Transverse colon (tissue), 4 donors: Measurements from ENCODE around the gene KLC4. TPM values are rescaled to one million over a fixed set of nuclear protein-coding genes. Genes with fewer than 3 reads are reported as not detected.
"Not testable (repeated sequence)": the region's sequence is repeated elsewhere in the genome, so short reads cannot be mapped to it uniquely, and the experiment has no call there.

Experiments
- DNase-seq: peaks from one replicate; pipeline ENCODE4 v3.0.0-alpha.2; 2019
- H3K27ac ChIP-seq, 4 donors: fragments of 200-600 bp; sonication (generic); 2 replicates each; pipeline ENCODE4 v1.5.1; 2016 to 2018; ENCODE audit warnings: inconsistent platforms in 4 of 4
- H3K27me3 ChIP-seq: fragments of 200-600 bp; sonication (generic); 2 replicates; pipeline ENCODE4 v1.5.1; 2017; ENCODE audit warnings: inconsistent platforms
- H3K36me3 ChIP-seq, 4 donors: fragments of 200-600 bp; sonication (generic); 2 replicates each; pipeline ENCODE4 v1.5.1; 2017 to 2019; ENCODE audit warnings: inconsistent platforms in 4 of 4
- H3K4me1 ChIP-seq, 4 donors: fragments of 200-600 bp; sonication (generic); 2 replicates each; pipeline ENCODE4 v1.5.1; 2017 to 2020; ENCODE audit warnings: inconsistent platforms in 4 of 4
- H3K4me3 ChIP-seq, 4 donors: fragments of 200-600 bp; sonication (generic); 1 replicate in 1 of 4; 2 replicates in 3 of 4; pipeline versions ENCODE4 v1.5.1 to v1.6.1; 2017 to 2019; ENCODE audit warnings: inconsistent platforms in 4 of 4
- H3K9me3 ChIP-seq, 2 donors: fragments of 200-600 bp; sonication (generic); 2 replicates each; pipeline ENCODE4 v1.5.1; 2017 to 2019; ENCODE audit warnings: inconsistent platforms in 2 of 2
- CTCF ChIP-seq, 5 experiments: fragments of 200-600 bp in 3 of 5; fragments of 450-650 bp in 2 of 5; sonication (generic) in 3 of 5; IDR thresholded peaks; 1 replicate in 2 of 5; 2 replicates in 3 of 5; pipeline ENCODE4 v1.5.1; 2016 to 2017; ENCODE audit warnings: antibody characterized with exemption in 5 of 5, inconsistent platforms in 3 of 5, mild to moderate bottlenecking in 2 of 5, moderate library complexity in 1 of 5
- EP300 ChIP-seq: sonication (generic); formaldehyde crosslinking; IDR thresholded peaks from one replicate; pipeline ENCODE4 v1.6.1; 2017; ENCODE audit warnings: antibody characterized with exemption, low read depth
- POLR2A ChIP-seq: fragments of 450-650 bp; IDR thresholded peaks from one replicate; pipeline ENCODE4 v1.6.1; 2016; ENCODE audit warnings: antibody characterized with exemption, mild to moderate bottlenecking, moderate library complexity
- POLR2AphosphoS5 ChIP-seq, 3 donors: sonication (generic); formaldehyde crosslinking; IDR thresholded peaks; one replicate each; pipeline ENCODE4 v1.6.1; 2016; ENCODE audit warnings: antibody characterized with exemption in 3 of 3
- WGBS, 2 donors: methylation state at CpG; one replicate each; pipeline ENCODE4 v1.1.5; 2018; ENCODE audit warnings: low coverage in 1 of 2; 5-methylcytosine and 5-hydroxymethylcytosine counted together
- in situ Hi-C, 4 donors: fragments of 200-750 bp; cut with MboI; loops; one replicate each; pipeline versions ENCODE4 v1.15.0 to v1.15.1; 2017; ENCODE audit warnings: low sequenced_read_pairs in 3 of 4, low pct_ligation_motif_present in 1 of 4, low pct_unique_long_range_greater_than_20kb in 1 of 4
- intact Hi-C: fragments of 100-400 bp; cut with DNase I; formaldehyde crosslinking; loops from one replicate; pipeline ENCODE4 v1.15.1; 2023; ENCODE audit warnings: low total_unique reads
- total RNA-seq, 4 donors: library from RNA; depleted of rRNA; stranded (reverse); fragments of >200 nt; gene quantifications; one replicate each; pipeline ENCODE4 v1.1.0, GENCODE V29; 2016

Gene KLC4
- total RNA-seq, 4 donors from 2014 or later = 91.9 to 296 (median 159) TPM

GRCh38 chr6:43037197-43037596, 22.2 kb upstream of the KLC4 start:
- 81% methylated on average over 5 of the region's 5 CpGs; no CpG with 5 or more reads in 1 of the 2 donors for WGBS, 2 donors
- Histone ChIP-seq H3K4me1 (no peaks in the 10 kb centered on the region), H3K36me3 (peaks cover 0 to 13% (median 0%) of the 10 kb centered on the region in 4 donors), H3K27me3 (no peaks in the 10 kb centered on the region), H3K4me3 (no peak overlapping the region), H3K9me3 (no peaks in the 10 kb centered on the region), H3K27ac (no peak overlapping the region)
- TF ChIP-seq POLR2A (no peak), POLR2AphosphoS5 (IDR thresholded peaks at IDR 0.05) (no peak), EP300 (no peak), CTCF (IDR thresholded peaks at IDR 0.05) (no peak)
- intact Hi-C loops = no loop called here
- DNase-seq = no peak
- in situ Hi-C loops = no loop called here

DNA sequence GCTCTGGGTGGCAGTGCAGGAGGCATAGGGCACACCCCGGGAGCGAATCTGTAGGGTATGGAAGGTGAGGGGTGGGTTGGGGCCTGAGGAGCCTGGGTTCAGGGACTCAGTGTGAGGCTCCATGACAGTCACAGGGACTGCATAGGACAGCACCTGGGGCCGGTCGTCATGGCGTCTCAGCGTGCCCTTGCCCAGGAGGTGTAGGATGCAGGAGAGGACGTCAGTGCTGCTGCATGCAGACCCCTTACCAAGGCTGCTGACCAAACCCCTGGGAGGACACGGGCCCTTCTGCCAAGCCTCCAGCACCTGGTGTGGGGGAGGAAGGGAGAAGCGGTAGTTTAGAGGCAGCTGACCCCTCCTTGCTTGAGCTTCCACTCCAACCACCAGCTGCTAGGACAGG, 21.7 kb upstream of the KLC4 start:
- TF ChIP-seq EP300 = no peak
- TF ChIP-seq POLR2AphosphoS5 (IDR thresholded peaks at IDR 0.05) = no peak
- no peak for TF ChIP-seq POLR2A
- TF ChIP-seq CTCF (IDR thresholded peaks at IDR 0.05) = no peak
- Histone ChIP-seq H3K27me3 (no peaks in the 10 kb centered on the region), H3K4me1 (no peaks in the 10 kb centered on the region), H3K4me3 (no peak overlapping the region), H3K36me3 (peaks cover 0 to 13% (median 0%) of the 10 kb centered on the region in 4 donors), H3K27ac (no peak overlapping the region), H3K9me3 (no peaks in the 10 kb centered on the region)
- in situ Hi-C loops = no loop called here
- 87 to 100% methylated on average over 2 to 9 of the region's 9 CpGs for WGBS, 2 donors
- no peak for DNase-seq
- intact Hi-C loops = no loop called here

DNA sequence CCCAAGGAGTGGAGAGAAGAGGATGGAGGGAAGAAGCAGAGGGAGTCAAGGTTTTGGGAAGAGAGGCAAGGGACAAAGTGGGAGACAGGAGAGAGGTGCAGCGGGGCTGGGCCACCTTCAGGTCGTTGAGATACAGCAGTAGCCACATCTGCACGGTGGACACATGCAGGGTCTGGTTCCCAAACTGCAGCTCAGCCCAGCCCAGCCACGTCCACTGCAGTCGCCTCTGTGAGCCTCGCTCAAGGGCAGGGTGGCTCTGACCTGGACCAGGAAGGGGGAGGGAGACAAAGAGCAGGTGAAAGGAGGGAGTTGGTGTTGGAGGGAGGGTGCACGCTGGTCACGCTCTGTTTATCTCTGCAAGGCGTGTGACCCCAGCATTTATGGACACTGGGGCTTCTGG, 20.7 kb upstream of the KLC4 start:
- Histone ChIP-seq H3K27me3 (no peaks in the 10 kb centered on the region), H3K27ac (no peak overlapping the region), H3K4me1 (no peaks in the 10 kb centered on the region), H3K36me3 (peaks cover 0 to 13% (median 4%) of the 10 kb centered on the region in 4 donors), H3K9me3 (no peaks in the 10 kb centered on the region), H3K4me3 (no peak overlapping the region)
- DNase-seq = no peak
- TF ChIP-seq EP300 (no peak), POLR2A (no peak), POLR2AphosphoS5 (IDR thresholded peaks at IDR 0.05) (no peak), CTCF (IDR thresholded peaks at IDR 0.05) (no peak)
- WGBS, 2 donors = 79 to 94% methylated on average over 6 to 9 of the region's 9 CpGs
- intact Hi-C loops = no loop called here
- in situ Hi-C loops = no loop called here

- Histone ChIP-seq H3K4me1 (no peaks in the 10 kb centered on the region), H3K4me3 (no peak overlapping the region), H3K27me3 (no peaks in the 10 kb centered on the region), H3K9me3 (no peaks in the 10 kb centered on the region), H3K36me3 (peaks cover 0 to 13% (median 4%) of the 10 kb centered on the region in 4 donors), H3K27ac (no peak overlapping the region)
- TF ChIP-seq EP300 = no peak
- no peak for TF ChIP-seq POLR2A
- TF ChIP-seq POLR2AphosphoS5 (IDR thresholded peaks at IDR 0.05) = no peak
- no peak for TF ChIP-seq CTCF (IDR thresholded peaks at IDR 0.05)
- in situ Hi-C loops (no loop called here), intact Hi-C loops (no loop called here)
- 97 to 100% methylated on average over 1 to 18 of the region's 18 CpGs for whole genome bisulfite sequencing, 2 donors
- no peak for DNase-seq
These were observed 18.7 kb upstream of the KLC4 start for GRCh38 chr6:43040542-43041257.

DNA sequence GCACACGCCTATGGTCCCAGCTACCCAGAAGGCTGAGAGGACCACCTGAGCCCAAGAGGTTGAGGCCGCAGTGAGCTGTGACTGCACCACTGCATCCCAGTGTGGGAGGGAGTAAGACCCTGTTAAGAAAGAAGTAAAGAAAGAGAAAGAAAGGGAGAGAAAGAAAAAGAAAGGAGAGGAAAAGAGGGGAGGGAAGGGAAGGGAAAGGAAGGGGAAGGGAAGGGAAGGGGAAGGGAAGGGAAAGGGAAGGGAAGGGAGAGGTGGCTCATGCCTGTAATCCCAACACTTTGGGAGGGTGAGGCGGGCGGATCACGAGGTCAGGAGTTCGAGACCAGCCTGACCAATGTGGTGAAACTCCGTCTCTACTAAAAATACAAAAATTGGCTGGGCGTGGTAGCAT, 18.0 kb upstream of the KLC4 start:
- H3K27me3 ChIP-seq, DNase-seq, H3K27ac ChIP-seq, H3K4me3 ChIP-seq, H3K9me3 ChIP-seq, H3K4me1 ChIP-seq, intact Hi-C loops, in situ Hi-C loops: not testable (repeated sequence)
- 95 to 96% methylated on average over 7 to 8 of the region's 8 CpGs for WGBS, 2 donors
- peaks cover 0 to 13% (median 4%) of the 10 kb centered on the region in 4 donors for H3K36me3 ChIP-seq
